GM23338 (cell line): Measurements from ENCODE around the gene PKD2L2. TPM values are rescaled to one million over a fixed set of nuclear protein-coding genes. Genes with fewer than 3 reads are reported as not detected.

Experiments used
- ATAC-seq: fragments of 200-7000 bp; cut with Tn5 transposase; 3 replicates; pipeline ENCODE4 v1.9.1; 2020
- DNase-seq: peaks from one replicate; pipeline ENCODE4 v3.0.0-alpha.2; 2015; ENCODE audit warnings: low spot score
- H2AFZ ChIP-seq: fragments of 200-600 bp; sonication (generic); 2 replicates; pipeline ENCODE4 v1.8.0; 2016; ENCODE audit warnings: antibody characterized with exemption, mild to moderate bottlenecking, moderate library complexity
- H3F3A ChIP-seq: fragments of 200-600 bp; sonication (generic); replicated peaks from 2 replicates; pipeline ENCODE4 v1.8.0; 2017; ENCODE audit warnings: antibody characterized with exemption, mixed run types, low read depth
- H3K27ac ChIP-seq: fragments of 200-600 bp; sonication (generic); 2 replicates; pipeline ENCODE4 v1.6.1; 2016; ENCODE audit warnings: low read depth
- H3K27me3 ChIP-seq: fragments of 200-600 bp; sonication (generic); 2 replicates; pipeline ENCODE4 v1.8.0; 2016; ENCODE audit warnings: mild to moderate bottlenecking, mixed run types, moderate library complexity; ENCODE audit not compliant: insufficient read depth
- H3K36me3 ChIP-seq: fragments of 200-600 bp; sonication (generic); 2 replicates; pipeline ENCODE4 v1.8.0; 2016; ENCODE audit warnings: mild to moderate bottlenecking; ENCODE audit not compliant: insufficient read depth
- H3K4me1 ChIP-seq: fragments of 200-600 bp; sonication (generic); 2 replicates; pipeline ENCODE4 v1.8.0; 2016; ENCODE audit warnings: mild to moderate bottlenecking, moderate library complexity; ENCODE audit not compliant: insufficient read depth
- H3K4me2 ChIP-seq: fragments of 200-600 bp; sonication (generic); 2 replicates; pipeline ENCODE4 v1.7.1; 2017; ENCODE audit warnings: mixed run types
- H3K4me3 ChIP-seq: fragments of 200-600 bp; sonication (generic); 2 replicates; pipeline ENCODE4 v1.6.1; 2016; ENCODE audit warnings: mixed run types
- H3K79me2 ChIP-seq: fragments of 200-600 bp; sonication (generic); replicated peaks from 2 replicates; pipeline ENCODE4 v1.8.0; 2017; ENCODE audit warnings: mild to moderate bottlenecking; ENCODE audit not compliant: insufficient read depth
- H3K9me2 ChIP-seq: fragments of 200-600 bp; sonication (generic); 2 replicates; pipeline ENCODE4 v1.8.0; 2017; ENCODE audit not compliant: insufficient read depth
- H4K20me1 ChIP-seq: fragments of 200-600 bp; sonication (generic); replicated peaks from 2 replicates; pipeline ENCODE4 v1.8.0; 2017; ENCODE audit warnings: mild to moderate bottlenecking; ENCODE audit not compliant: insufficient read depth
- H3K27ac Mint-ChIP-seq: 2 replicates; pipeline ENCODE4 v1.8.0; 2020; ENCODE audit warnings: inconsistent platforms, mild to moderate bottlenecking, moderate library complexity, mixed read lengths
- H3K27me3 Mint-ChIP-seq: 3 replicates; pipeline ENCODE4 v1.8.0; 2022; ENCODE audit warnings: low read depth, mild to moderate bottlenecking, moderate library complexity, mixed read lengths, inconsistent platforms; ENCODE audit not compliant: insufficient read depth, poor library complexity
- H3K36me3 Mint-ChIP-seq: 3 replicates; pipeline ENCODE4 v1.8.0; 2021; ENCODE audit warnings: low read depth, mild to moderate bottlenecking, inconsistent platforms, moderate library complexity, mixed read lengths
- H3K4me1 Mint-ChIP-seq: 3 replicates; pipeline ENCODE4 v1.8.0; 2020; ENCODE audit warnings: mild to moderate bottlenecking, inconsistent platforms, mixed read lengths
- H3K4me3 Mint-ChIP-seq: 3 replicates; pipeline ENCODE4 v1.8.0; 2021; ENCODE audit warnings: moderate library complexity, mild to moderate bottlenecking, inconsistent platforms, mixed read lengths
- H3K9me3 Mint-ChIP-seq: 3 replicates; pipeline ENCODE4 v1.8.0; 2020; ENCODE audit warnings: moderate library complexity, mild to moderate bottlenecking, inconsistent platforms, mixed read lengths
- CREB1 ChIP-seq: fragments of 250-450 bp; sonication (Bioruptor Pico); IDR thresholded peaks from 2 replicates; pipeline ENCODE4 v1.5.0; 2020; ENCODE audit warnings: low read depth, mild to moderate bottlenecking, moderate library complexity
- CTCF ChIP-seq, 2 experiments: fragments of 200-600 bp in 1 of 2; sonication (generic) in 1 of 2; conservative IDR thresholded peaks; 2 replicates each; pipeline versions ENCODE4 v1.5.1 to v1.6.1; 2016 to 2017; ENCODE audit warnings: antibody characterized with exemption in 2 of 2, low read depth in 2 of 2, mild to moderate bottlenecking in 2 of 2, moderate library complexity in 1 of 2
- ETS1 ChIP-seq: IDR thresholded peaks from 2 replicates; pipeline ENCODE4 v1.6.1; 2016; ENCODE audit warnings: antibody characterized with exemption
- EZH2 ChIP-seq: fragments of 200-600 bp; sonication (generic); IDR thresholded peaks from one replicate; pipeline ENCODE4 v1.8.0; 2017; ENCODE audit warnings: antibody characterized with exemption, mild to moderate bottlenecking, low read depth; ENCODE audit not compliant: unreplicated experiment
- EZH2phosphoT487 ChIP-seq: fragments of 200-600 bp; sonication (generic); IDR thresholded peaks from one replicate; pipeline ENCODE4 v1.8.1; 2018; ENCODE audit warnings: antibody characterized with exemption; ENCODE audit not compliant: unreplicated experiment
- JUNB ChIP-seq: IDR thresholded peaks from one replicate; pipeline ENCODE4 v1.6.1; 2016; ENCODE audit warnings: antibody characterized with exemption; ENCODE audit not compliant: unreplicated experiment
- NANOG ChIP-seq: IDR thresholded peaks from 2 replicates; pipeline ENCODE4 v1.6.1; 2016; ENCODE audit warnings: antibody characterized with exemption, borderline replicate concordance
- POLR2AphosphoS5 ChIP-seq: IDR thresholded peaks from 2 replicates; pipeline ENCODE4 v1.6.1; 2016; ENCODE audit warnings: antibody characterized with exemption, low read depth
- REST ChIP-seq: IDR thresholded peaks from one replicate; pipeline ENCODE4 v1.6.1; 2018; ENCODE audit warnings: antibody characterized with exemption; ENCODE audit not compliant: unreplicated experiment
- STAT1 ChIP-seq: IDR thresholded peaks from one replicate; pipeline ENCODE4 v1.6.1; 2016; ENCODE audit warnings: antibody characterized with exemption; ENCODE audit not compliant: unreplicated experiment
- ZNF114 ChIP-seq: fragments of 250-450 bp; sonication (Bioruptor Pico); IDR thresholded peaks from 2 replicates; pipeline ENCODE4 v1.5.0; 2020; ENCODE audit warnings: mild to moderate bottlenecking, moderate library complexity
- ZNF331 ChIP-seq: fragments of 250-450 bp; sonication (Bioruptor Pico); IDR thresholded peaks from 2 replicates; pipeline ENCODE4 v1.5.0; 2020; ENCODE audit warnings: low read depth, mild to moderate bottlenecking, moderate library complexity
- ZNF462 ChIP-seq: fragments of 250-450 bp; sonication (Bioruptor Pico); IDR thresholded peaks from 2 replicates; pipeline ENCODE4 v1.5.0; 2020; ENCODE audit warnings: mild to moderate bottlenecking, moderate library complexity
- polyA plus RNA-seq: library from polyadenylated mRNA; unstranded; fragments of >200 nt; fragmentation: Nextera tagmentation; extraction: Ambion mirVana; gene quantifications from 2 replicates; pipeline ENCODE4 v1.2.1, GENCODE V29; 2016
- total RNA-seq: library from RNA; depleted of rRNA; stranded (reverse); fragments of >200 nt; shearing (Covaris generic); gene quantifications from 2 replicates; pipeline ENCODE4 v1.2.3, GENCODE V29; 2014

PKD2L2 gene
- total and polyA plus RNA-seq, 2 experiments from 2014 or later = 0.16 TPM; not detected in 1

- Histone ChIP-seq H3K4me1 (no peaks in the 10 kb centered on the region), H3K27ac (no peak overlapping the region), H3F3A (no peaks in the 10 kb centered on the region), H2AFZ (no peak overlapping the region), H3K27me3 (no peaks in the 10 kb centered on the region), H3K4me2 (no peak overlapping the region), H3K4me3 (no peak overlapping the region), H4K20me1 (peaks cover 6% of the 10 kb centered on the region; the same call in 1 of the 2 replicates), H3K9me2 (no peaks in the 10 kb centered on the region), H3K36me3 (peaks cover 40% of the 10 kb centered on the region), H3K79me2 (no peaks in the 10 kb centered on the region)
- no peak for TF ChIP-seq NANOG
- no peak for TF ChIP-seq STAT1
- no peak for TF ChIP-seq ETS1
- TF ChIP-seq ZNF462 = no peak
- TF ChIP-seq ZNF331 (CRISPR knock-in tag) = no peak
- no peak for TF ChIP-seq POLR2AphosphoS5
- TF ChIP-seq ZNF114 = no peak
- TF ChIP-seq EZH2phosphoT487 = no peak
- no peak for TF ChIP-seq CTCF (conservative IDR thresholded peaks at IDR 0.05; ENCODE audit: low read depth in 2 of 2)
- TF ChIP-seq REST = no peak
- TF ChIP-seq CREB1 (CRISPR knock-in tag) = no peak
- no peak for TF ChIP-seq EZH2
- no peak for TF ChIP-seq JUNB
- Mint-ChIP-seq H3K9me3 (no peaks in the 10 kb centered on the region), H3K36me3 (peaks cover 49% of the 10 kb centered on the region), H3K27me3 (peaks cover 8% of the 10 kb centered on the region), H3K27ac (no peak overlapping the region), H3K4me3 (no peak overlapping the region), H3K4me1 (no peaks in the 10 kb centered on the region)
- no peak for DNase-seq
- no peak for ATAC-seq
These were observed 49.5 kb downstream of the PKD2L2 start for GRCh38 chr5:137938751-137939143.
